ENCODE data around the gene COQ10A. TPM values are rescaled to one million over a fixed set of nuclear protein-coding genes. Genes with fewer than 3 reads are reported as not detected.
A peak's percentile ranks its signal among the peaks of the same experiment; 100 is the strongest.

COQ10A gene
- total and polyA plus RNA-seq, 9 of the 15 experiments (the other 6 are each of a cell fraction or from before 2014, with no cell fraction given), result 3.1 to 26.4 (median 12.7) TPM

DNA sequence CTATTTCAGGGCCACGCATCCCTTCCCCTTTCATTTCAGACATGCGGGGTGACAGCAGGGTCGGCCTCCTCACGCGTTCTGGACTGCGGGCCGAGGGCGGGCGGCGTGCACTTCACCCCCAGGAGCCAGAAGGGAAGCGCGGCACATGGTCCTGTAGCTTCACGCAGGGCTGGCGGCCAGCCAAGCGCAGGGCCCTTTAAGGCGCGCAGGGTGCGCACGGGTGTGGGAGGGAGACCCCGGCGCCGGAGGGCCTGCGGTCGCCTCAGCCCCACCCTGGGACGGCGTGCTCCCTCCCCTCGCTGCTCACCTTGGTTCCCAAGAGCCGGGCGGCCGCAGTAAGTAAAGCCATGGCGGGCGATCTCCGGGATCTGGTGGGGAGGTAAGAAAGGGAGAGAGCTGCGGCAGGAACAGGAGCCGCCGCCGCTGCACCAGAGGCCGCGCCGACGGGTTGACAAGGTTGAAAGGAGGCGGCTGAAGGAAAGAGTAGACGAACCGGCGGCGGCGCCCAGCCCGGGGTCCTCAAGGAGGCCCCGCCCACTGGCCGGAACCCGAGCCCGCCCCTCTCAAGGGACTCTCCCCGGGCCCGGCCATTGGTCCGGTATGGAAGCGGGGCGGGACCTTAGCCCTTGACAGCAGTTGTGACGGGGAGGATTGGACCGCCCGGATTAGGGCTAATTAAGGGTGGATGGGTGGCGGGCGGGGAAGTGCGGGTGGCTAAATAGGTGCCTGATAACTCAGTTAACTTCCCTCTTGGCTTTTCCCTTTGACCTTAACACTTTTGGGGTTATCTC is 33.3 kb downstream of the COQ10A start, which contains the start of gene CS (continued):
- TF ChIP-seq KLF16 (IDR thresholded peaks at IDR 0.05) (no peak), KLF1 (tag; IDR thresholded peaks at IDR 0.05) (0 out of 2 replicates have a peak, but pooled peaks have one; percentile 33), ZNF212 (CRISPR knock-in tag; IDR thresholded peaks at IDR 0.05) (no peak), EZH2 (IDR thresholded peaks at IDR 0.05; ENCODE audit: borderline replicate concordance, low read depth, low read length) (no peak), E4F1 (CRISPR knock-in tag; IDR thresholded peaks at IDR 0.05; ENCODE audit: borderline replicate concordance) (no peak), ZNF57 (CRISPR knock-in tag; IDR thresholded peaks at IDR 0.05) (no peak), KAT8 (IDR thresholded peaks at IDR 0.05; ENCODE audit: low read depth) (no peak), ZNF717 (CRISPR knock-in tag; IDR thresholded peaks at IDR 0.05) (no peak), CGGBP1 (CRISPR knock-in tag; IDR thresholded peaks at IDR 0.05) (no peak), RB1 (IDR thresholded peaks at IDR 0.05; ENCODE audit: low read depth) (peak; percentile 77), NEUROD1 (IDR thresholded peaks at IDR 0.05; ENCODE audit: borderline replicate concordance, low read depth, low read length, partially characterized antibody) (no peak), SAP30 (IDR thresholded peaks at IDR 0.05; ENCODE audit: borderline replicate concordance, insufficient read depth, low read depth, low read length, poor library complexity, severe bottlenecking) (peak; percentile 92), CBX8 (IDR thresholded peaks at IDR 0.05; ENCODE audit: borderline replicate concordance, extremely low read depth, low read depth, low read length, poor library complexity, severe bottlenecking) (no peak), SNIP1 (IDR thresholded peaks at IDR 0.05; ENCODE audit: low read depth) (no peak), MTA2 (IDR thresholded peaks at IDR 0.05; ENCODE audit: low read depth) (no peak), PHF21A (IDR thresholded peaks at IDR 0.05; ENCODE audit: borderline replicate concordance, low read depth) (no peak), CBX2 (IDR thresholded peaks at IDR 0.05; ENCODE audit: insufficient read depth, low read length, poor library complexity, severe bottlenecking) (no peak), GTF2E2 (tag; IDR thresholded peaks at IDR 0.05) (peak; percentile 93), BMI1 (IDR thresholded peaks at IDR 0.05; ENCODE audit: low read length) (no peak), ZNF23 (CRISPR knock-in tag; IDR thresholded peaks at IDR 0.05) (no peak)
- TF ChIP-seq, protein P1, sequence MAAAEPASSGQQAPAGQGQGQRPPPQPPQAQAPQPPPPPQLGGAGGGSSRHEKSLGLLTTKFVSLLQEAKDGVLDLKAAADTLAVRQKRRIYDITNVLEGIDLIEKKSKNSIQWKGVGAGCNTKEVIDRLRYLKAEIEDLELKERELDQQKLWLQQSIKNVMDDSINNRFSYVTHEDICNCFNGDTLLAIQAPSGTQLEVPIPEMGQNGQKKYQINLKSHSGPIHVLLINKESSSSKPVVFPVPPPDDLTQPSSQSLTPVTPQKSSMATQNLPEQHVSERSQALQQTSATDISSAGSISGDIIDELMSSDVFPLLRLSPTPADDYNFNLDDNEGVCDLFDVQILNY (CRISPR knock-in tag; IDR thresholded peaks at IDR 0.05), result peak; percentile 52; the same call in 1 of the 2 replicates

Data from K562 (cell line).